Stimulated activated CD8-positive, alpha-beta memory T cell treated with anti-CD3 and anti-CD28 coated beads, Interleukin-12 subunit alpha, Interleukin-12 subunit beta, amount 100 ng/mL, for 1 hour (primary cell): ENCODE measurements around the gene FZD4.
"Not testable (repeated sequence)": the region's sequence is repeated elsewhere in the genome, so short reads cannot be mapped to it uniquely, and the experiment has no call there.

Source experiments
- DNase-seq: peaks from one replicate; pipeline ENCODE4 v3.0.0-alpha.2; 2020; ENCODE audit warnings: low read depth

FZD4 gene

DNA sequence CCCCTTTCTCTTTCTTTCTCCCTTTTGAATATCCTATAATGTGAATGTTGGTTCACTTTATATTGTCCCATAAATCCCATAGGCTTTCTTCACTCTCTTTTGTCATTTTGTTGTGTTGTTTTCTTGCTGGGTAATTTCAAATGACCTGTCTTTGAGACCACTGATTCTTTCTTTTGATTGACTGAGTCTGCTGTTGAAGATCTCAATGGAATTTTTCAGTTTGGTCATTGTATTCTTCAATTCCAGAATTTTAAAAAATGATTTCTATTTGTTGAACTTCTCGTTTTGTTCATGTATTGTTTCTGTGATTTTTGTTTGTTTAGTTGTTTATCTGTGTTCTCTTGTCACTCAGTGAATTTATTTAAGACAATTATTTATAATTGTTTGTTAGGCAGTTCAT lies 17.5 kb upstream of the FZD4 start:
- no peak for DNase-seq

DNA sequence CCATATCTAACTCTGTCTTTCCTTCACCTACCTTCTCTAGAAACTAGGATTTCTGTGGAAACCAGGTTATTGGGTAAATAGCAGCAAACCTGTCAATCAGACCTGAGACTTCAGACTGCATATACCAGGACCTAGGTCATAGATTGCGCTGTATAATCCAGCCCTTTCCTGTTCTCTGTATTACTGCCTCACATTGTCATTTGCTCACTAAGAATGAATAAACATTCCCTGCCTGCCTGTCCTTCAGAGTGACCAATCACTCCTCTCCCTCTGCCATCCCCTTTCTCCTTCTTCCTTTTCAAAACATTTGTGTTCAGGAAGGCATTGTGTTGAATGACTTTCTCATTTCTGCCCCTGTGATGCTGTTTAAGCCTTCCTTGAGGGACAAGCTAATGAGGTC lies 14.1 kb upstream of the FZD4 start:
- DNase-seq, result no peak

DNA sequence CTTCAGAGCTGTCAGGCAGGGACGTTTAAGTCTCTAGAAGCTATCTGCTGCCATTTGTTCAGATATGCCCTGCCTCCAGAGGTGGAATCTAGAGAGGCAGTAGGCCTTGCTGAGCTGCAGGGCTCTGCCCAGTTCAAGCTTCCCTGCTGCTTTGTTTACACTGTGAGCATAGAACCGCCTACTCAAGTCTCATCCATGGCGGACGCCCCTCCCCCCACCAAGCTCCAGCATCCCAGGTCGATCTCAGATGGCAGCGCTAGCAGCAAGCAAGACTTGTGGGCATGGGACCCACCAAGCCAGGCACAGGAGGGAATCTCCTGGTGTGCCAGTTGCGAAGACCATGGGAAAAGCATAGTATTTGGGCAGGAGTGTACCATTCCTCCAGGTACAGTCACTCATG lies 12.4 kb upstream of the FZD4 start:
- not testable (repeated sequence) for DNase-seq

DNA sequence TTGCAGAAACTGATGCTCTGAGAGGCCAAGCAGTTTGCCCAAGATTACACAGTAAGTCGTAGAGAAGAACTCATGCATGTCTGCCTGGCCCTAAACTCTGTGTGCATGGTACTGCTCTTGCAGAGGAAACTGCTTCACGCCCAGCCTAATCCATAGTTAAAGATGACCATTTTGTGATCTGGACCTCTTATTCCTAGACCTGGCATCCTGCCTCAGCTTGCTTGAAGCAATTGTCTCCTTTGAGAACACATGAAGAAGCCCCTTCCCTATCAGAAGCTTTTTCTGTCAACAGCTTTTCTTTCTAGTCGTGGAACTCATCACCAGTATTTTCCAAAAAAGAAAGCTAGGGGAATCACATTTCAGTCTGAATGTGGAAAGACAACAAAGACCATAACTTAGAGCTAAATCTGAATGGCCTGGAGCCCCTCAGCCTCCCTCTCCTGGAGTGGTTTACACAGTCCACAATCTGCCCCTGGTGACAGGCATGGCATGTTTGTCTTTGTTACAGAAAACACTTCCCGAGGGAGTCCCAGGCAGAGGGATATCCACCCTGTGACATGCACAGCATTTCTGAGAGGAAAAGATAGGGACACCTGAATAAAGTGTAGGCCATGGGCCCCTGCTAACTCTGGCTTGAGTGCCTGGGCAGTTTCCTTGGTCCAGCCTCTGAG lies 2.9 kb upstream of the FZD4 start:
- DNase-seq, result no peak

DNA sequence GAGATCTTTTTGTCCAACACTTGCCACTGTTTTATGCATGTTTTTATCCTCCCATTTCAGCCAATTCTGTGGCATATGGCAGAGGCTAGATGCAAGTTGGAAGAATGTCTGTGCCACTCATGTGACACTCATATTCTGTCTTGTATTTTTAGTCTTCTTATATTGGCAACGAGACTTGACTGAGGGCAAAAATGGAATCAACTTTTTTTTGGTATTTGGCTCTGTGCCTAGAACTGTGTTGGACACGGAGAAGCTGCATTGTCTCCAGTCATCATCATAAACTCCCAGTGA lies 1.7 kb upstream of the FZD4 start:
- DNase-seq, result no peak

DNA sequence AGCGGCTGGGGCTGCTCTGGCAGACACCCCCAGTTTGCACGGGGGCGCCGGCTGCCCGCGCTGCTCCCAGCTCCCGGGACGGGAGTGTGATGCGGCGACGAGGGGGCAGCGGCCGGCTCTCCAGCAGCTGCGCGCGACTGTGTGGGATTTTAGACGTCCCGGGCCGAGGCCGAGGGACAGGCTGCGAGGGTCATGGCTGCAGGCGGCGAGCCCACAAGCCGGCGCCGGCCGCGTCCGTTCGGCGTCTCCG lies 159 bp downstream of the FZD4 start:
- no peak for DNase-seq

DNA sequence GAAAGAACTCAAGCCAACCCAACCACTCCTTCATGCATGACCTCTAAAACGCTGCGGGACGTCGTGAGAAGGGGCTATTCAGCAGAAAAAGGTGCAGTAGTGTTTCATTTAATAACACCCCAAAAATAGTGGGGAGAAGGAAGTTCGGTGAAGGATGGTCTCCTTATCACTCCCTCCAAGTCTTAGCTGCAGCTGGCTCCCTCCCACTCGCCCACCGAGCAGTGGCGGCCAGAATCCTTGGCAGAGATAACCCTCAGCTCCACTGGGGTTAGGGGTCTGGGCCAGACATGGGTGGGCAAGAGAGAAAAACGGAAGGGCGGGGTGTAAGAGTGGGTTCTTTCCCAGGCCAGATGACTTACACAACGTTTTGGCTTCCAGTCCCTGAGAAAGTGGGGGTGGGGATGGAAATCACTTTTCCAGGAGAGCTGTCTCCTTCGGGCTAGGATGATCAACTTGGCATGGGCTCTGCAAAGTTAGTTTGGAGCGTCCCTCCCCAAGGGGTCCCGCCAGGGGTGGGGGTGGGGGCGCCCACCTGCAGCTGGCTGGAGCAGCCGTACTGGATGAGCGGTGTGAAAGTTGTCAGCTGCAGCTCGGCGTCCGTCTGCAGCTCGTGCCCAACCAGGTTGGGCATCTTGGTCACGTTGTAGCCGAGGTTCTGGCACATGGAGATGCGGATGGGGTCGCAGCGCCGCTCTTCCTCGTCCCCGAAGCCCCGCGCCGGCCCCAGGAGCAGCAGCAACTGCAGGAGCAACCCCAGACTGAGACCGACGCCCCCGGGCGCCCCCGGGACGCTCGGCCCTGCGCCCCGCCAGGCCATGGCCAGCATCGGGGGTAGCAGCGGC lies 705 bp downstream of the FZD4 start:
- no peak for DNase-seq

DNA sequence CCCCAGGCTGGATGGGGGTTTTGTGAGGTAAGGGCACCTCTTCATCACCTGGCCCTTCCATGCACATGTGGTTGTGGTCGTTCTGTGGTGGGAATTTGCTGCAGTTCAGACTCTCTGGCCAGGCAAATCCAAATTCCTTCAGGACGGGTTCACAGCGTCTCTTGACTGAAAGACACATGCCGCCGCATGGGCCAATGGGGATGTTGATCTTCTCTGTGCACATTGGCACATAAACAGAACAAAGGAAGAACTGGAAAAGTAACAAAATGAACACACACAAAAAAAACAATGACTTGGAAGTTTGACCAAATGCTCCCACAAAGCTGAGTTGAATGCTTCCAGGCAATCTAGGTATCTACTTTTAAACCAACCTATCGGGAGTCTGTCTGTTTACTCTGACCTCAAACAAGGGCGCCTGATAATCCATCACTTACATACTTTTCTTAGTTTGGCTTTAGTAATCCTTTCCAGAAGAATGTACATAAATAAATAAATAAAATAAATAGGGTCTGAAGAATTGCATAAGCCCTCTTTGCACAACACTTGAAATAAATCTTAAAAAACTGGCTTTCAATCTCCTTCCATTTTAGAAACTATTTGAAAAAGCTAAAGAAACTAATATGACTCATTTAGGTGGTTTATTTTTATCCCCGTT lies 2.8 kb downstream of the FZD4 start:
- DNase-seq, result no peak

DNA sequence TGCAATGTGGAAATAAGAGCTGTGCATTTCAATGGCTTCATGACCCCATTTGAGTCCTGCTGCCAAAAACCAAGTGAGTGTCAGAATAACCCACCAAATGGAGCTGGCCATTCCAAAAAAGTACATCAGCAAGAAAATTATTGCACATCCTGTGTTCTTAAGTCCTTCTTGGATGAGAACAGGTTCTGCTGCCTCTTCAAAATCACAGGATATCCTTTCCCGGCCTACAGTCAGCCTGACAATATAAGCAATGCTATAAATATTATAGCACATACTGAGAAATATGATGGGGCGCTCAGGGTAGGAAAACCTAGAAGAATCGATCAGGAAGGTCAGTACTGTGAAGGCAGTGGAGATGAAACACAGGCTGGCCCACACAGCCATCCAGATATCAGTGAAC lies 3.5 kb downstream of the FZD4 start:
- no peak for DNase-seq

DNA sequence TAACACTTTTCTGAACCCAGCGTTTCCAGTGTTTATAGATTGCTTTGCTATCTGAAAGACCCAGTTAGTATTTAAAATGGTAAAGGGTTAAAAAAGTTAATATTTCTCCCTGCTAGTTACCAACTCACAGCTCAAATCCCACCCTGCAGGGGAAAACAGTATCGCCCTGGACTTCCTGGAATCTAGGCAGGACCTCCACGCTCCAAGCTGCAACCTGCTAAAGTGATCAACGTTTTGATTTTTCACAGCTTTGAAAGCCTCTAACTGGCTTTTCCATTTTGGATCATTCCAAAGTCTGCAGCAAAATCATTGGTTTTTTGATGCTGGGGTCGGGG lies 4.6 kb downstream of the FZD4 start:
- DNase-seq, result no peak

DNA sequence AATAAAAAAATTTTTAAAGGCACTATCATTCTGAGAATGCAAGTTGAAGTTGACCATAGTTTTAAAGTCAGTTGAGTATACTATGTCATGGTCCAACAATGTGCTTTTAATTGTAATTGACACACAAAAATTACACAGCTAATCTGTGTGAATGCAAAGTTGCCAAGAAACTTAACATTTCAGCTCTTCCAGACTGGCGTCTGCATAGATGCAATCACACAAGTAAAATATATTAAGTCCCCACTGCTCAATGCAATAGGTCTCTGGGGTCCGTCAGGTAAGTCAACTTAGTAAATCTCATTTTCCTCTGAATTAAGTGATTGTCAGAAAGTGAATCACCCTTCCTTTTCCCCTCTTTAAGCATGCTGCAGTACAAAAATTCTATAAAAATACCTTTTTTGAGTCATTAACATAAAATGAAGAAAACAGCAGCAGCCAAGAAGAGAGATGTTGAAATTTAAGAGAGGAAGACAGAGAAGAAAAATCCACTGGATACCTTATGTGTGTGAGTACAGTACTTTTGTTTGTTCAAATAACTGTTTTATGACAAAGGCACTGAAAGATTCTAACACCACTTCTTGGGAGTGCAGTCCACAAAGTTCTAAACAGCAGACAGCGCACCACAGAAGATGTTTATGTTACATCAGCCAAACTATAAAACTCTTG lies 5.1 kb downstream of the FZD4 start:
- no peak for DNase-seq

DNA sequence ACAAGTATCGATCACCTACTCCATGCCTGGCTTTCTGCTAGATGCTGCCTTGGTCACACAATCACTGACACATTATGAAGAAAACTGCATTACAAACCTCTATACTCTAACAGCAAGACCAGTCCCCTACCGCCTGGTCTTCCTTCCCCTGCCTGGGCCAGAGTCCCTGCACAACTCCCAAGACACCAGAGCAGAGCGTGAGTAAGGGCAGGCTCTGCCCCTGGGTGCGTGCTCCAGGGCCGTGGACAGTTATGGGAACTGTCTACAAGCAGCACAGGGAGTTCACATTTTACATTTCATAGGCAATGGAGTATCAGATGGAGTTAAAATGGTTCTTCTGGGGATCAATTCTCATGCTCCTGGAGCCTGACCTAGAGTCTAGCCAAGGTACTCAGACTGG lies 6.5 kb downstream of the FZD4 start:
- DNase-seq, result no peak

DNA sequence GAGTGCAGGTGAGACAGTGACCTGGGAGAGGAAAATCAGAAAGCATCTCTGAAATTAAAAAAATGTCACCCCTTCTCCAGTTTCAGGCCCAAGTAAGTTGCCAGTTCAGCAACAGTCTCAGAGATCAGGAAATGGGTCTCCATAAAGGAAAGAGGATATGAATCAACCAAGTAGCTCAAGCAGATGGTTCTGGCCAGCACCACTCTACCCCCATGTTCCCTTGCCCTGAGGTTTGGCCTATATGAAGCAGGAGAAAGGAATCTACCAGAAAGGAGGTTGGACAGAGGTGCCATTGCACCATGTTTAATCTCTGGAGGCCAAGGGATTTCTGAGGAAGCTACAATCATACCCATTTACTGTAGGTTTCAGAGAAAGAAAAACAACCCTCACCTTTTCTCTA lies 7.7 kb downstream of the FZD4 start:
- no peak for DNase-seq

DNA sequence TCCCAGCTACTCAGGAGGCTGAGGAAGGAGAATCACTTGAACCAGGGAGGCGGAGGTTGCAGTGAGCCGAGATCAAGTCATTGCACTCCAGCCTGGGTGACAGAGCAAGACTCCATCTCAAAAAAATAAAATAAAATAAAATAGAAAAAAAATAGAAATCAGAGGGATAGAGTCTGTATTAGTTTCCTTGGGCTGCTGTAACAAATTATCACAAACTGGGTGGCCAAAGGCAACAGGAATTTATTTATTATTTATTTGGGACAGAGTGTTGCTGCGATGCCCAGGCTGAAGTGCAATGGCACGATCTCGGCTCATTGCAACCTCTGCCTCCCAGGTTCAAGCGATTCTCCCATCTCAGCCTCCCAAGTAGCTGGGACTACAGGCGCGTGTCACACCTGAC lies 11.7 kb downstream of the FZD4 start:
- not testable (repeated sequence) for DNase-seq

DNA sequence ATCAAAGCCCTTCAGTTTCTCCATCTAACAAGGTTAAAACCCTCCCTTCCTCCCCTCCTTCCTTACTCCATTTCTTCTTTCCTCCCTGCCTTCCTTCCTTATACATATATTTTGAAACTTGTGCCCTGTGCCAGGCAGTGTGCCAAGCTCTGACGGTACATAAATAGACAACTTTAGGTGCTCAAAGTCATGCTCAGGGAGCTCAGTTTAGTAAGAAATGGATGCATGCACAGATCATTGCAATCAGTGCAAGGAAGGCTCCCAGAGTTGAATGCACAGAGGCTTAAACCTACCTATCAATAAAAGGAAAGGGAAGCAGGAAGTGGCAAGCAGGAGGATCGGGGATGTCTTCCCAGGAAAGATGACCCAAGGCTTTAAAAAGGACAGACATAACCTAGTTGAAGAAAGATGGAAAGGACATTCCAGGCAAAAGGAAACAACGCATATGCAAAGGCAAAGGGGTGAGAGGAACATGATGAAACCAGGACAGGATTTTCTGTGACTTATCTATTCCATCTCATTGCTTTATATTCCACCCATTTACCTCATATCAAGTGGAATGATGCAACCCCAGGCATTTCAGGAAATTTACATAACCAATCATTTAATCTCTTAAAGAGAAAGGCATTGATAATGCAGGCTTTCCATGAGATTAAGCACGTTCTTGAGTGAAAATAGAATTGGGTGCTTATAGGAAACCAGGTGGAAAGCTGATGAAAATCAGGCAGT lies 13.2 kb downstream of the FZD4 start:
- DNase-seq, result no peak

DNA sequence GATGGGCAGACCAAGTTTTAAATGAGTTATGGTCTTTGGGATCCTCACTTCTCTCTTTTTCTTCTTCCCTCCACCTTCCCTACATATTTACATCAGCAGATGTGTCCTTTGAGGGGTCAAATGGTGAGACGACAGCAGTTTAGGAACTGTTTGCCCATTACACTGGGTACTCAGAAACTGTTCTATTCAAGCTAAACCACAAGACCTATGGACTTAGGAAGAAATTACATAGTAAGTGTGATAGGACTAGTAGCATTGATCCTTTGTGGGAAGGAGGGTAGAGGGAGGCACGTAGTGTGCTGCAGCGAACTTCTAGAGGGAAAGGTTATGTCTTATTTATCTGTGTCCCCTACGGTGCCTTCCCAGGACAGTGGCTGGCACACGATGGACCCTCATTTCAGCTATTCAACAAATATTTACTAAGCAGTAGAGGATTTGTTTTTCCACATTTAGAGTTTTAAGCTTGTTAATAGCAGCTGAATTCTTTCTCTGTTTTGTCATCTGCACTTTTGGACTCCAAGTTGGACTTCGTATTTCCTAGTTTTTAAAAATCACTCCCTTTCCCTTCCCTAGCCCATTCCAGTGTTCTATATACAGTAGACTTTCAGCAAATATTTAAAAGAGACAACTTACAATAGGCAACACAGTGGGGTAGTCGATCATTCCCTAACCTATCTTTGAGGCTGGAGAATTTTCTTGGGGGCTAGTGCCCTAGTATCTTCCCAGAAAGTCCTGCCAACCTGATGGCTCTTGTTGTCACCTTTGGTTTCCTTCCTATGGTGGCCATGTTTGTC lies 13.9 kb downstream of the FZD4 start:
- DNase-seq, result no peak

DNA sequence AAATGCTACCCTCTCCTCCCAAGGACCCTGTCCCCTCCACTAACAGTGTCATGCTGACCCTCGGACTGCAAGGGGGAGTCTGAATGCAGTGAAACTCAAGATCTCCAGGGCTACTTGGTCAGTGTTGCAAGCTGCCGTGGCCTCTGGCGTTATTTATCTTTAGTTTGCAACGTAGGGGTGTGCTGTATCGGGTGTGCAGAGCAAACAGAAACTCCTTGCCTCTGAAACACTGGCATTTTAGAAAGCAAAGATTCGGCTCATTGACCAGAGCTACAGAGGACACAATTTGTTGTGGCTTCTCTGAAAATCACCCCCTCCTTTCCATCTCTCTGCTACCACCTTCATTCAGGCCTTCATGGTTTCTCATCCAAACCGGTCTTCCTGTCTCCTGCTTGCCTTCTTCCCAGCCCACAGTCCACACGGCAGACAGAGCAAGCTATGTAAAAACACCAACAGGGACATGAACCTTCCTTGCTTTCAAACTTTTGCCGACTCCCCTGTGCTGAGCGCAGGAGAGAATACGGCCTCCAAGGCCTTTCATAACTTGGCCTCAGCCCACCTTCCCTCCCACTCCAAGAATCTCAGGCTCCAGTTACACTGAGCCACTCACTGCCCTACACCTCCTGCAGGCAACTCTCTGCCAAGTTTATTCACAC lies 14.9 kb downstream of the FZD4 start:
- no peak for DNase-seq

DNA sequence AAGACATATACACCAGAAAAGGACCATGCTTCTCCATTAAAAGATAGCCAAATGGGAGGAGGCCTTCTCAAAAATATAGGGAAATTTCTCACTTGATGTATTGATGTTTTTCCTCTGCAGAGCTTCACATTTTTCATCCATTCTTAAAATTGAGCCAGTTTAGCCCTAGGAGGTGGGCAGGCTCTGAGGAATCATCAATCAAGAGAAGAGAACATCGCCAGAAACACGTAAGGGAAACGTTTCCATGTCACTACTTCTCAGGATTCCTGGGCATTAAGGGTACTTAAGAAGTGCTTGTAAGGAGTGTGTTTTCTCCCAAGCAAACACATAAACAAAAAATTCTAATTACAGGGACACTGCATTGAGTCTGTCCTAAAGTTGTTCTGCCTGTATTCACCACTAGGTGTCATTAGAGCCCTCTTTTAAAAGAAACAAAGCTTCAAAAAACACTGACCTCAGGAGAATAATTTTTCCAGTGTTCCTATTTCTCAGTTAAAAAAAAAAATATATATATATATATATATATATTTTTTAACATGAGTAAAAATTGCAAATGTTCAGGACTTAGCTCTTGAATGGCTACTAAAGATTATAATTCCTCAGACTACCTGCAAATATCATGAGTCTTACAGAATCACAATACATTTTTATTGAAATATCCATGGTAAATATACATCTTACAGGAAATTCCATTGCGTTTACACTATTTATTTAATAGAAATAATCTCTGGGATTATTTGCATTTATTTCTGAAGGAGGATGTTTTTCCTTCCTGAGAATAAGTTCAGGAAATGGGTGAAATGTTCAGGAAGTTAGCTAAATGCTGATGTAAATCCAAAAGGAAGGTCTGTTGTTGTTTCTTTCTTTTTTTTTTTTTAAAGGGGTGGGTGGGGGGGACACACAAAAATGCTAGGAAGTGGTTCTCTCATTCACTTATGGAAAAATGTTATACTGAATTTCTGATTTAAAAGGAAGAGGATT lies 16.0 kb downstream of the FZD4 start:
- no peak for DNase-seq

DNA sequence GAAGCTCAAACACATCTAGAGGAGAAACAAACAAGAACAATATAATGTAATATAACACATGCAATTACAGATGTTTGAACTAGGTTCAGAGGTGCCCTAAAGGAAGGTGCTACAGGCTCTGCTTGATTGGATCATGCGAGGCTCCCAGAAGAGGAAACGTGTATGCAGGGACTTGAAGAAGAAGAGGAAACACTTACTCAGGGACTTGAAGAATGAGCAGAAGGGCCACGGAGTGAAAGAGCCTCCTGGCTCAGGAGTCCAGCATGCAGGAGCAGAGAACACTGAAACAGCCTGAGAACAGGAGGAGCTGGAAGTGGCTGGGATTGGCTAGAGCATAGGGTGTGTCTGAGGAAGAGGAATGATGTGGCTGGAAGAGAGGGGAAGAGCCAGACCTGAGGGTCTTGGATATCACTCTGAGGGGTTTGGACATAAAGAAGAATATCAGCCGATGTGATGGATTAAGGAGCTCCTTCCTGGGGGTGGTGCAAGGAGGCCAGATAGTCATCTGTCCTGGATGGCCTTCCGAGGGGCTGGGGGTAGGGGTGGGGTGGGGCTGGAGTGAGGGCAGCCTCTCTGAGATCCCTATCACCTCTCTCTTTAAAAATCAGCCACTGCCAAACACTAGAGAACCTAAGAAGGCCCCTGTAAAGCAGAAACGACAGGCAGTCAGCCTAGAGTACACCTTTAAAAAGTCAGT lies 16.8 kb downstream of the FZD4 start:
- no peak for DNase-seq
